HG02678 (cell line): Measurements from ENCODE around the gene TAS2R5.
A peak's percentile ranks its signal among the peaks of the same experiment; 100 is the strongest.
"Not testable (repeated sequence)": the region's sequence is repeated elsewhere in the genome, so short reads cannot be mapped to it uniquely, and the experiment has no call there.

Experiments used
- ATAC-seq: cut with Tn5 transposase; IDR thresholded peaks from one replicate; pipeline ENCODE4 v1.9.1; 2021; ENCODE audit warnings: mild to moderate bottlenecking, moderate library complexity; ENCODE audit not compliant: unreplicated experiment

Gene TAS2R5, protein sequence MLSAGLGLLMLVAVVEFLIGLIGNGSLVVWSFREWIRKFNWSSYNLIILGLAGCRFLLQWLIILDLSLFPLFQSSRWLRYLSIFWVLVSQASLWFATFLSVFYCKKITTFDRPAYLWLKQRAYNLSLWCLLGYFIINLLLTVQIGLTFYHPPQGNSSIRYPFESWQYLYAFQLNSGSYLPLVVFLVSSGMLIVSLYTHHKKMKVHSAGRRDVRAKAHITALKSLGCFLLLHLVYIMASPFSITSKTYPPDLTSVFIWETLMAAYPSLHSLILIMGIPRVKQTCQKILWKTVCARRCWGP

GRCh38 chr7:141789917-141790316 lies at the start of gene TAS2R5:
TSS of gene TAS2R5 (plus strand) at chr7:141790217. CDS start at chr7:141790362, 145 bp downstream.
- no peak for ATAC-seq

DNA sequence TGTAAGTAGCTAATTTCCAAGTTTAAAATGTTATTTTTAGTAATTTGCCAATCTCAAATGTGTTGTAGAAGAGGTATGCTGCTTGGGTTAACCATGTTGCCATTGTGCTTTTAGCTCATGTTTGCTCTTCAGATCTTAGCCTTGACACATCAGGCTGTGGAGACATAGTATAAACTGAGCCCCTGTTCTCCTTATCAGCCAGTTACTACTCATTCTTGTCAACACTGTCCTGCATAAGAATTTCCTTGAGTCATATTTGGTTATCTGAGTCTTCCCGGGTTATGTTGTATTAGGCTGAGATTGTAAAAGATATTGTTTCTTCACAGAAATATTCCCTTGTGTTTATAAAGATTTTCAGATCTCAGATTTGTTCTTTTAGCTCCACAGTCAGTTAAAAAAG lies 47.8 kb upstream of the TAS2R5 start:
- no peak for ATAC-seq

GRCh38 chr7:141744131-141744530 lies 45.9 kb upstream of the TAS2R5 start:
- no peak for ATAC-seq

DNA sequence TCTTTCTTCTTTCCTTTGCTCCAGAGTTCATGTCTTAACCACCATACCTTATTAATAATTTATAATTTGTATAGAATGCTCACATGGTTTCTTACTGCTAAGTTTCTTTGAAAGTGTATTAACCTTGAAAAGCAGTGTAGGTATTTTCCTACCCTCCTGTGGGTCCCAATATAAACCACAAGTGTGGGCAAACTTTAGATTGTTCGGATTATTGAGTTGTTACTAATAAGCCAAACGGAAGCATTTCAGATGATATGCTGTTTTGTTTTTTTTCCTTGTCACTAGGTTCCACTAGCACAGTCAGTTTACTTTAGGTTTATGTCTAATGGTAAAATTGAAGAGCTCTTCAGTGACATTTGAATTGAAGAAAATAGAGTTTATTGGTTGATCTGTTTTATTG lies 41.6 kb upstream of the TAS2R5 start:
- ATAC-seq, result no peak

- not testable (repeated sequence) for ATAC-seq
These were observed 38.1 kb upstream of the TAS2R5 start for GRCh38 chr7:141751904-141752303.

DNA sequence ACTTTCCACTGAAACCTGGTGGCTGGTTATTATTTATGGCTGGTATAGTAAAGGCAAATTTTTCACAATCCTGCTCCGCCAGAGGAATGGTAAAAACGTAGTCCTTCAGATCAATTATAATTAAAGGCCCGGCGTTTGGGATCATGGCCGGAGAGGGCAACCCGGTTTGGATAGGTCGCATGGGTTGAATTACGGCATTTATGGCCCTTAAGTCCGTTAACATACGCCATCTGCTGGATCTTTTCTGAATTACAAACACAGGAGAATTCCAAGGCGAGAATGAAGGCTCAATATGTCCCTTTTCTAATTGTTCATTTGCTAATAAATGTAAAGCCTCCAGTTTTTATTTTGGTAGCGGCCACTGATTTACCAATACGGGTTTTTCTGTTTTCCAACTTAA lies 37.4 kb upstream of the TAS2R5 start:
- no peak for ATAC-seq

DNA sequence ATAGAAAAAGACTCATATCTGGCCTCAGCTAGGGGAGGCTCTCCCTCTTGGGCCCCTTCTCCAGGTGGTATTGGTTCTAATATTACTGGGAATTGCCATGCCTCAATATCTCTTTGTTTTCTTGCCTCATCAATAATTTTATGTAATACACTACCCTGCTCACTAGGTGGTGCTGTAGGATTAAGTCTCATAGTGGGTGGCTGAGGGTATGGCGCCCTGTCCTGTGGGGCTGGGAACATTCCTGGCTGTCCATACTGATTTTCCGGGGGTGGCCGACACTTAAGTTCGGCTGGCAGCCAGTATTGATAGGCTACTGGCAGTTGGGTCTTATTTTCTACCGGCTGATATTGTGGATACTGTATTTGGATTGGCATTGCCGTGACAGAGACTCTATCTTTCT lies 35.1 kb upstream of the TAS2R5 start:
- no peak for ATAC-seq

- ATAC-seq, result no peak
These were observed 26.2 kb upstream of the TAS2R5 start, which contains the start of gene TAS2R3 for GRCh38 chr7:141763797-141764196. TSS of gene TAS2R3 (plus strand) at chr7:141764097. CDS start at chr7:141764159, 62 bp downstream.

GRCh38 chr7:141770083-141770583 lies 19.9 kb upstream of the TAS2R5 start:
- not testable (repeated sequence) for ATAC-seq

DNA sequence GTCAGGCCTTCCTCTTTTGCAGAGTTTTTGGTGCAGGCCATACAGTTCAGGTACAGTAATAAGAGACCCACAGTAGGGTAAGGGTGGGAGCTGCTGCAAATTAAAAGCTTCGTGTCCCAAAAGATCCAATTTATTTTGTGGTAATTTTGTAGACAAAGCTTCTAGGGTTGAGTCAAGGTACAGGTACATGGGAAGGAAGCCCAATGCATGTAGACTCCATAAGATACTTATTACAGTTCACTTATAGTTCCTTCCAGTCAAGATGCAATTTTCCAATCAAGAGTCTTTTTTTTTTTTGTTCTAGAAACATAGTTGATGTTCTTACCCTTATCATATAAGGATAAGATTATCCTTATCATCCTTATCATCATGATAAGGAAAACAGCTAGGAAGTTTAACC lies 13.6 kb upstream of the TAS2R5 start, which contains the start of gene TAS2R4:
TSS of gene TAS2R4 (plus strand) at position 301 of the 400 bp plus-strand sequence. CDS start 1,815 bp downstream, outside the sequence.
- no peak for ATAC-seq

GRCh38 chr7:141785706-141786552 lies 4.1 kb upstream of the TAS2R5 start:
- ATAC-seq, result peak; percentile 73

- ATAC-seq, result no peak
These were observed 1.7 kb upstream of the TAS2R5 start for GRCh38 chr7:141788296-141788695.

DNA sequence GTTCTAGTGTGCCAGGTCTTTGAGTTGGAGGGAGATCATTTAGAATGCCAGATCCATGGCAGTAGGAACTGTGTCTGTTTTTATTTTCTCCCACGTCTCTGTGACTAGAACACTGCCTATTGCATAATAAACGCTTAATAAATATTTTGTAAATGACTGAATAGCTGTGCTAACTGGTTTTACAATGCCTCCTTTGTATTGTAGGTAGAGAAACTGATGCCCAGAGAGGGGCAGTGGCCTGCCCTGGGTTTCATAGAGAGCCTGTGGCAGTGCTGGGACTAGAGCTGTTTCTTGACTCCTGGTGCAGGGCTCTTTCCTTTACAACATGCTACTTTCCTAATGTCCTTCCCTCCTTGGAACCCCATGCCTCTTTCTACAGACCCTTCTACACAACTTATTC lies 2.5 kb downstream of the TAS2R5 start:
- ATAC-seq, result no peak

DNA sequence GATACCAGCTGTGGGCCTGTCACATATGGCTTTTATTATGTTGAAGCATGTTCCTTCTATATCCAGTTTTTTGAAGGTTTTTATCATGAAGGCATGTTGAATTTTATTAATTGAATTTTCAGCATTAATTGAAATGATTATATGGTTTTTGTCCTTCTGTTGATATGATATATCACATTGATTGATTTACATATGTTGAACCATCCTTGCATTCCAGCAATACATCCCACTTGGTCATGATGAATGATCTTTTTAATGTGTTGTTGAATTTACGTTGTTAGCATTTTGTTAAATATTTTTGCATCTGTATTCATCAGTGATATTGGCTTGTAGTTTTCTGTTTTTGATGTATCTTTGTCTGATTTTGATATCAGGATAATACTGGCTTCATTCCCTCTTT lies 30.1 kb downstream of the TAS2R5 start:
- ATAC-seq, result no peak

DNA sequence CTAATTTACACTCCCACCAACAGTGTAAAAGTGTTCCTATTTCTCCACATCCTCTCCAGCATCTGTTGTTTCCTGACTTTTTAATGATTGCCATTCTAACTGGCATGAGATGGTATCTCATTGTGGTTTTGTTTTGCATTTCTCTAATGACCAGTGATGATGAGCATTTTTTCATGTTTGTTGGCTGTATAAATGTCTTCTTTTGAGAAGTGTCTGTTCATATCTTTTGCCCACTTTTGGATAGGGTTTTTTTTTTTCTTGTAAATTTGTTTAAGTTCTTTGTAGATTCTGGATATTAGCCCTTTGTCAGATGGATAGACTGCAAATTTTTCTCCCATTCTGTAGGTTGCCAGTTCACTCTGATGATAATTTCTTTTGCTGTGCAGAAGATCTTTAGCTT lies 32.4 kb downstream of the TAS2R5 start:
- not testable (repeated sequence) for ATAC-seq

DNA sequence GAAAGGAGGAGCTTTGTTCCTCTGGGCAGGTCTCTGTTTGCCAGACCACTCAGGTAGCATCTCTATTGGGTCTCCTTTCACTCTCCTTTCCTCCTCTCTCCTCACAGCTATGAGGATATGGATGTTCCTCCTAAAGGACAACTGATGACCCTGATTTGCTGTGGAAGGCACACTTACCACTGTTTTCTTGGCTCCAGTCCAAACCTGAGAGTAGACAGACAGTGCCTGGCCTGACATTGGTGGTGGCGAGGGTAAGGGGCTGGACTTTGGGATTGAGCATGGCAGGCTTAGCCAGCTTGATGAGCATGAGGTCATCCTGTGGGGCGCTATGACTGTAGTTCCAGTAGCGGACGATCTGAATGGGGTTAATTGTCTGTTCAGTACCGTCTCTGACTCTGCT lies 47.7 kb downstream of the TAS2R5 start:
- ATAC-seq, result no peak

DNA sequence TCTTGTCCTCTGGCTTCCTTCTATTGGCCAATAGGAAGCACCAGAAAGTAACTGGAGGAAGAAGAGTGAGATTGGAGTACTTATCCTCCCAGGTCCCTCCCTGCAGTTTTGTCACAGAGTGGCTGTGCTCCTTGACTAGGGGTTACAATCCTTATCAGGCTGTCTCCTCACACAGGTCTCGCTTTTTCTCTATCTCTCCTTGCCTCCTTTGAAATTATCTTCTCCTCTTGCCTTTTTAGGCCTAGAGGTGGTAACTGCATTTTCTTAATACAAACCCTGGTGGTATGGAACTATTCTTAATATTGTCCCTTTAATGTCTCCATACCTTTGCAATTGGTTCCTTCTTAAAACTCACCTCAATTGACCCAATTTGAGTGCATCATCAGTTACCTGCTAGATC lies 48.6 kb downstream of the TAS2R5 start:
- ATAC-seq, result no peak

DNA sequence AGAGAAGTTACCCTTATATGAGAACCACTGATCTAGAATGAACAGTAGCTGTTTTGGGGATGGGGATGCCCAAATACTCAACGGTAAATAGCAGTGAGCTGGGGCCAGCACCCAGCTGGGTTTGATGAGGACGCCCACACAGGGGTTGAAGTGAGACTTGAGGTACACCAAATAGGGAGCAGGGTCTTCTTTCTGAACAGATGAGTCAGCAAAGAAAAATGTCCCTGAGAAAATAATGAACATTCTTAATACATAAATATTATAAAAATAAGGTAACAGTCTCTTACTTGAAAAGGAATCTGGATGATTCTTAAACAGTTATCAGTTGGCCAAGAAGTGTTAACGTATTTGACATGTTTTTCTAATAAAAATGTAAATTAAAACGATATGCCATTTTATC lies 49.2 kb downstream of the TAS2R5 start:
- ATAC-seq, result no peak

- ATAC-seq, result no peak
These were observed 50.7 kb downstream of the TAS2R5 start for GRCh38 chr7:141840708-141841107.
